IPS-18c (cell line): ENCODE results near the gene PRKD3.

Experiments used
- H3K4me3 ChIP-seq: 2 replicates; pipeline ENCODE4 v1.7.0; 2013; ENCODE audit warnings: low read depth, mild to moderate bottlenecking, low read length, moderate library complexity; ENCODE audit not compliant: insufficient read depth
- H3K9me3 ChIP-seq: one replicate; pipeline ENCODE4 v1.6.1; 2013; ENCODE audit warnings: mild to moderate bottlenecking, low read length, moderate library complexity; ENCODE audit not compliant: control insufficient read depth, insufficient read depth

Gene PRKD3

DNA sequence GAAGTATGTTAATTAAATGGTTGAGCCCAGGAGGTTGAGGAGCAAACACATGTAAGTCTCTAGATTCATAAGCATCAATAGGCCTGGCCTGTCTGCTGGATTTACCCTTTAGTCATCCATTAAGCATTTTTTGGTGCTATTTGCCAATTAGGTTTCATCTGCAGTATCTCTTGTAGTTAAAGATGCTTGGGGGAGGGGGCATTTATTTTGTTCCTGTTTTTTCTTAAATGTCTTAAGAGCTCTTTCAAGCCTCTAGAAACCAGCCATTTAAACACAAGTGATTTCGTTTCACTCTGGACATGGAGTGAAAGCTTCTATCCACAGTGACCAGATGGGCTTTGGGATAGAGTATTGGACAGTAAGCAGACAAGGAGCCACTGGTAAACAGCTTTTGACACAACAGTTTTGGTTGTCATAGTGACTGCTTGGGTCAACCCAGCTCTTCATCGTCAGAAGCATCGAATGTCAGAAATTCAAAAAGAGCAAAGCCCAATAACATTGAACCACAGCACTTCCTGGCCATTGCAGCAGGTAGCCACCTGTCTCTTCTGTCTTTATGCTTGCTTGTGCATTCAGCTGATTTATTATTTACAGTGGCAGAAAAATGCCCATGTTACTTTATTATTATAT lies 24.7 kb upstream of the PRKD3 start:
- H3K9me3 ChIP-seq: no peaks in the 10 kb centered on the region
- no peak overlapping the region for H3K4me3 ChIP-seq

DNA sequence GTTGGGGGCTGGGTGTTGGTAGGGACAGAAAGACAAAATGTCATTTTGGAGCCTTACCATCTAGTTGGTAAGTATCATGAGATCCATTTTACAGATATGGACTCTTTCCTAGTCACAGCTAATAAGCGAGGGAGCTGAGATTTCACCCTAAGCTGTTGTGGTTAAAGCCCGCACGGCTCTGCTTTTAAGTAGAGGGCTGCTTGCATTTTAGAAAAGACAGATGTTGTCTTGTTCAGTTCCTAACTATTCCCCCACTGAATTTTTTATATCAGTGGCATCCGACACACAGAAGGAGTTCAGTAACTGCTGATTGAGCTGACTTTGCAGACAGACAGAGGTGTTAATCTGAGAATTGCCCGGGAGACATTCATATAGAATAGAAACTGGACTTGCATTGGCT lies 23.5 kb upstream of the PRKD3 start:
- H3K9me3 ChIP-seq: no peaks in the 10 kb centered on the region
- H3K4me3 ChIP-seq: no peak overlapping the region

DNA sequence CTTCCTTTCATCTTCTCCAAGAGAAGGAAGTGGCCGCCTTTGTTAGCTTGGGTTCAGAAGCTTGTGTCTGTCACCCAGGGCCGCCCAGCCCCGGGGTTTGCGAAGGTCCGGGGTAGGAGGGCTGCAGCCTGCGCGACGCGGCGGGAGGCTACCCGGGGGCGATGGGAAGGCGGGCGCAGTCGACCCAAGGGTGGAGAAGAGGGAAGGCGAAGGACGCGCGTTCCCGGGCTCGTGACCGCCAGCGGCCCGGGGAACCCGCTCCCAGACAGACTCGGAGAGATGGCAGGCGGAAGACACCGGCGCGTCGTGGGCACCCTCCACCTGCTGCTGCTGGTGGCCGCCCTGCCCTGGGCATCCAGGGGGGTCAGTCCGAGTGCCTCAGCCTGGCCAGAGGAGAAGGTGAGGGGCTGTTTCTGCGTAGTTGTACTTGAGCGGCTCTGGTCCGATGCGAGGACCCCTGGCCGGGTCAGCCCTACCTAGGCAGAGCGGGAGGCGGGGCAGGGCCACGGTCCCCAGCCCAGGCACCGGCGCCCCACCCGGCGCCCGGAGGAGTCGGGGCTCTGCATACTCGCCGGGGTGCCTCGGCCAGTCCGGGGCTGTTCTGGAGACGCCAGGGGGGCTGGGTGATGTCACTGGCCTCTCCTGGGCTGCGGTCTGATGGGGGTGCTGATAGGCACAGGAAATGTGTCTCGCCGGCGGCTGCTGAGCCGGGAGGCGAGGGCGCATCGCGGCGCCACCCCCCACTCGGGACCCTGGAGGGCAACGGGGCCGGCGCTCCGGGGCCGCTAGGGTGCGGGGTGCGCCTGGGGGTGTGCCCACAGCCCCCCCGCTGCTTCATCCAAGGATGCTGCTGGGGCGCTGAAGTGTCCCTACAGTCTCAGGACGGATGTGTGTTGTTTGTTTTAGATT lies 20.1 kb upstream of the PRKD3 start, which contains the start of gene QPCT:
QPCT (plus strand) TSS at position 178 of the 909 bp plus-strand sequence; CDS start at position 280, 102 bp downstream.
- Histone ChIP-seq H3K4me3 (peak within 1 kb of the TSS; percentile 54), H3K9me3 (no peaks in the 10 kb centered on the region)

DNA sequence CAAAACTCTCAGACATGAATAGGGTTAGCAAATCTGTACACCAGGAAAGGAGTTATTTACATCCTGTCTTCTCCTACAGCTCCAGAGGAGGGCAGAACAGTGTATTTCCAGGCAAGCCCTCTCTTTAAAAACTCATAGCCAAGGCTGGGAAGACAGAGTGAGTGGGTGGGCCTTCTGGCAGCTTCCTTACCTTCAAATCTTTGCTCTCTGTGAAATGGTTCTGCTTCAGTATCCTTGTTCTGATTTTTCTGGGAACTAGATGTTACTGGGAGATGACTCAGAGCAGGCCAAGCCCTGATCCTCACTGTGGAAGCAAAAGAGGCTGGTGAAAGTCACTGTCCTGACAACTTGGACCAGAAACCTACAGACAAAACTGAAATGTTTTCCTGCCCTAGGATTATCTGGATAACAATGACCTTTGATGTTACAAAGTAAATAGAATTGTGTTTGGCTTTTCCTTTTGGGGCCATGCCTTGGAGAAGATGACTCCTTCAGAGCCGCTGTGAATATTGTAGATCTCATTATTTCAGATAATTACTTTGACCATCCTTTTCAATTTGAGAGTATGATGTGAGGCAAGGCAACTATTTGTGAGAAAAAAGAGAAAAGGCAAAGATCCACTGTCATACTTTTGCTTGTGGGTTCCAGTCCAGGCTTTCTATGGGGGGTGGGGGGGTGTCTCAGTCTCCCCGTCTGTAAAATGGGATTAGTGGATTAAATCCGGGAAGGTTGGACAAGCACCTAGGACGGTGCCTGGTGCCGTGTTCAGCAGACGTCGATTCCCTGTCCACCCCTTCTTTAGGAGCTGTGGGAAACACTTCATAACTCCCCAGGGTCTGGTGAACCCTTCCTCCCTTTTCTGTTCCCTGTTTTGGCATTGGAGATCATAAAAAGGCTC lies 19.2 kb upstream of the PRKD3 start:
- H3K9me3 ChIP-seq: no peaks in the 10 kb centered on the region
- 0 out of 2 replicates have a peak overlapping the region, but pooled peaks have one; percentile 54 for H3K4me3 ChIP-seq

DNA sequence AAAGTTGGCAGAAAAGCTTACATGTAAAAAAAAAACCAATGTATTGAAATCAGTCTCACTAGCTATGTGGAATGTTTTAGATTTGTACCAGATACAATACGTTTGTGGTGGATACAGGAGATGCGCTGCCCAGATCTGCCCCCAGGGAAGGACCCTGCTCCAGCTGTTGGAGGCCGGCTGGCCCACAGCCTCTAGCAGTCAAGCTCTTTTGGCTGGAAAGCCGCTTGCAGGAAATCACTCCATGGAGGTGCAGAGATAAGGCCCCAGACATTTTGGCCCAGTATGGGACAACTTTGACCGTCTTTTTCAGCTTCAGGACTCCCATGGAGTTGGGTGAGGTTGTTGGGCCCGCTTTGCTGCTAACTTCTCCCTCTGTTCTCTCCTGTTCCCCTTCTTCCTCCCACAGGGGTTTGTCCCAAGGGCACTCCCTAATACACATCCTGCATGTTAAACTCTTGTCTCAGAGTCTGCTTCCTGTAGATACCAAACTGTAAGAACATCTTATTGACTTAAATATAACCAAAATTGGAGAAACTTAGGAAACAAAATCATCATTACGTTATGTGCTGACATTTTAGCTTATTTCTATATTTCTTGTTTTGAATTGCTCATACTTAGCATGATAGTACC lies 18.1 kb upstream of the PRKD3 start:
- H3K9me3 ChIP-seq: no peaks in the 10 kb centered on the region
- no peak overlapping the region for H3K4me3 ChIP-seq

DNA sequence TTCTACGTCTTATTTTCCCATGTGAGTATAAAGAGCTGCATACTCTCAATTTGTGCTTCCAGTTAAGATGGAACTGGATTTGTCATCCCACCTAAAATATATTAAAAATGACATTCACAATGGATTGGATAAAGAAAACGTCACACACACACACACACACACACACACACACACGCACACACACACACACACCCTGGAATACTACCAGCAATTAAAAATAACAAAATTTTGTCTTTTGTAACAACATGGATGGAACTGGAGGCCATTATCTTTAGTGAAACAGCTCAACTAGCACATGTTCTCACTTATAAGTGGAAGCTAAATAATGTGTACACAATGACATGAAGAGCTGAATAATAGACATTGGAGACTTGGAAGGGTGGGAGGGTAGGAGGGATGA lies 16.0 kb upstream of the PRKD3 start:
- no peak overlapping the region for H3K4me3 ChIP-seq
- H3K9me3 ChIP-seq: no peaks in the 10 kb centered on the region

DNA sequence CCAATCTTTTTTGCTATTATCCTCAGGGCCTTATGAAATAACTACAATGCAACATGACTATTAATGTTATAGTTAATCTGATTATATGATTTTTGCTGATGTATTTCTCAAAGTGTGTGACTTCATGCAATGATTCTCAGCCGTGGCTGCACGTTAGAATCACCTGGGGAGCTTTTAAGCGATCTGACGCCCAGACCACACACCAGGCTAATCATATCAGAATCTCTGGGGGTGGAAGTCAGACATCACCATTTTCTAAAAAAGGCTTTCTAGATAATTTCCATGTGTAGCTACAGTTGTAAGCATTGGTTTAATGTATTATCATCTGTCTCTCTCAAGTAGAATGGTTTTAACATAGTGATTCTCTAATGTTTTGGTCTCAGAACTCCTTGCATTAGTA lies 14.3 kb upstream of the PRKD3 start:
- Histone ChIP-seq H3K9me3 (no peaks in the 10 kb centered on the region), H3K4me3 (no peak overlapping the region)

DNA sequence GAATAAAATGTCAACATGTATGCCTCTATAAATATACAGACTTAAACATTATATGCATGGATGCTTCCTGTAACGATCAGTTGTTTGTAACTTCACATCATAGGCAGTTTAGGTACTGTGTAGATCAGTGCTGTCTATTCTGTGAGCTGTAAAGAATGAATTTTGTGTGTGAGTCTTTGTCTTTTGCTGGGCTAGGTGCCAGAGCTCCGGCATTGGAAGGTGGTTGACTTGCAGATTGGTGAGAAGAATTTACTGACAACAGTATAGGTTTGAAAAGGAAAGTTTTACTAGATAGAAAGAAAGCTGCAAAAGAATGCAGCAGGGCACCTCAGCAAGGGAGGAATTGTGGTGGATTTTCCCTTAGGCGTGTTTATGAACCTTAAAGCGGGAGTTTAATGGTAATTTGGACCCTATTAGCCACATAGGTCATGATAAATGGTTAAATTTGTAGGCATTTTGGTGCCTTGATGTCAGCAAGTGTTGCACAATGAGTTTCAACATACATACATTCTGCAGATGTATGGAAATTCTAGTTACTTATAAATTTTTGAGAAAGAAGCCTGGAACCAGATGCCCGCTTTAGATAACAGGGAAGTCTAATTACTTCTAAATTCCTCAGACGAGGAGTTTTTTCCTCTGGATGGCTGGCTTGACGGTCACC lies 13.1 kb upstream of the PRKD3 start:
- Histone ChIP-seq H3K9me3 (no peaks in the 10 kb centered on the region), H3K4me3 (no peak overlapping the region)

DNA sequence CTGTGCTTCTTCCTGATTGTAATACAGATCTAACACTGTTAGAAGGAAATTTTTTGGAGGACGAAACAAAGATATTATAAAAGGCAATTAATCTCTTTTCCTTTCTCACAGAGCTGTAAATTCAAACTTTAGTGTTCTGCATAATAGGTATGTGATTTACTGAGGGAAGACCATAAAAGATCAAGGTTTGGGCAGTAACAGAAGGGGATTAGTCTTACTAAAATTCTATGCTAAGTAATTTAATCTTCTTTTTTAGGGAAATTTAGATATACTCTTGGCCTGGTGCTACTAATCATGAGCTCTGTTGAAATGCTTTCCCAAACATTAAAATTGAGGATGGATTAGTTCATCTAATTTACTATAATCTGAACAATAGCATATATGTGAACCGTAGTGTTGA lies 11.0 kb upstream of the PRKD3 start:
- Histone ChIP-seq H3K4me3 (no peak overlapping the region), H3K9me3 (no peaks in the 10 kb centered on the region)

DNA sequence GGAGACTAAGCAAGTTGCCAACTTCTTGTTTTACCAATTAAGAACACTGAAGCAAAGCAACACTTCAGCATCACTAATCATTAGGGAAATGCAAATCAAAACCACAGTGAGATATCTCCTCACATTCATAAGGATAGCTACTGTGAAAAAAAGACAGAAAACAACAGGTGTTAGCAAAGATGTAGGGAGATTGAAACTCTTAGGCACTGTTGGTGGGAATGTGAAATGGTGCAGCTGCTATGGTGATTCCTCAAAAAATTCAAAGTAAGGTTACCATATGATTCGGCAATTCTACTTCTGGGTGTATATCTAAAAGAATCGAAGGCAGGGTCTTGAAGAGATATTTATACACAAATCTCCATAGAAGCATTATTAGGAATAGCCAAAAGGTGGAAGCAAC lies 8.6 kb upstream of the PRKD3 start:
- H3K4me3 ChIP-seq: no peak overlapping the region
- no peaks in the 10 kb centered on the region for H3K9me3 ChIP-seq

DNA sequence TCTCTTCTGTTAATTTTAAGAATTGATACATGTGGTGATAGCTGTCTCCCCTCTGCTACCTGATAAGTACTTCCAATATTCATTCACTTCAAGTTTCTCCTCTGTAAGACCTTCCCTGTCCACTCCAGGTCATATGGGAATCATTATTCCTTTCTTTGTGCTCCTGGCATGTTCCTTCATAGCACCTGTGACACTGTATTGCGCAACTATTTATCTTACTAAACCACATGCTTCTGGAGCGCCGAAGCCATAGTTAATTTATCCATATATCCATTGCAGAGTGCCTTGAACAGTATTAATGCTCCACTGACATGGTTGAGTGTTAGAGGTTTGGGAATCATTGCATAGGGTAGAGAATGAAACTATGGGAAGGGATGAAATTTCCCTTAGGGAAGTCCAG lies 7.9 kb upstream of the PRKD3 start:
- Histone ChIP-seq H3K9me3 (no peaks in the 10 kb centered on the region), H3K4me3 (no peak overlapping the region)

DNA sequence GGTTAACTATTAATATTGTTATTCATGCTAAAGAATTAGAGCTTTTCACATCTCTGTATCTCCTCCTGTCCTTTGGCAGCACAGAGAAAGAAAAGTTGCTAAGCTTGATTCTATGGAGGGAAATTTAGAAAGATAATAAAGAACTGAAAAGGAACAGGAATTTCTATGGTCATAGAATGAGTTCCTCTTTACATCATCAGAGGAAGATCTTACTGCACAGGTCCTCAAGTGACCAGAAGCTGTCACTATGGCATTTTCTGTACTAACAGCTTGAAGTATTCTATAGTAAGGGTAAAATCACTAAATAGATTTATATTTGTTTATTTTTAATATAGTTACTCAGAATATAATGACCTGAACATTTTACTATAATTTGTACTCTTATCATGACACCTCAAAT lies 6.0 kb upstream of the PRKD3 start:
- no peak overlapping the region for H3K4me3 ChIP-seq
- H3K9me3 ChIP-seq: no peaks in the 10 kb centered on the region

DNA sequence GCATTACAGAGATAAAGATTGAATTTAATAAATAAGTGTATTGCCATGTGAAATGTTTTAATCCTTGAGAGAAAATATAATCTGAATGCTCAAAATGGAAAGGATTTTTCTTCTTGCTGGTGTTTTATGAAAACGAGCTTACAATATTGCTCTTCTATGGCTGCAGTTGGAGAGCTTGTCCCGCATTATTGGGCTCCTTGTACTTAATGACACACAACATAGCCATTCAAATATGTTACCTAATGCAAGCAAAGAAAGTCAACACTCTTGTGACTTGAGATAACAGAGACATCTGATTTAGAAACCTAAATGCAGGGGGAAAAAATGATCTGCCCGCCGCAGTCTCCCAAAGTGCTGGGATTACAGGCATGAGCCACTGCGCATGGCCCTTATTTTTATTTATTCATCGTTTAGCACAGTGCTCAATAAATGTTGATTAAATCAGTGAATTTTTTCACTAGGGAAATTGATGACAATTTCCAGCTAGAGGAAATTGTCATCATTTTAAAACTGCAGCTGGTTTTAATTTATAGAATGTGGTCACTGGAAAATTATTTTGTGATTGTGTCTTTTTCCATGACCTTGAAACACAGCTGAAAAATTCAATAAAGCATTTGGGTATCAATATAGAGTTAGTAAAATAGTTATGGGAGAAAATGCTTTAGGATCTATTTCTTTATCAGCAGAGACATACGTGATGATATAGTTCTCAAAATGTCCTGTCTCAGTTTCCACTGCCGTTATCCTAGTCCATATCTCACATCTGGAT lies 2.4 kb upstream of the PRKD3 start:
- no peak overlapping the region for H3K4me3 ChIP-seq
- H3K9me3 ChIP-seq: no peaks in the 10 kb centered on the region

DNA sequence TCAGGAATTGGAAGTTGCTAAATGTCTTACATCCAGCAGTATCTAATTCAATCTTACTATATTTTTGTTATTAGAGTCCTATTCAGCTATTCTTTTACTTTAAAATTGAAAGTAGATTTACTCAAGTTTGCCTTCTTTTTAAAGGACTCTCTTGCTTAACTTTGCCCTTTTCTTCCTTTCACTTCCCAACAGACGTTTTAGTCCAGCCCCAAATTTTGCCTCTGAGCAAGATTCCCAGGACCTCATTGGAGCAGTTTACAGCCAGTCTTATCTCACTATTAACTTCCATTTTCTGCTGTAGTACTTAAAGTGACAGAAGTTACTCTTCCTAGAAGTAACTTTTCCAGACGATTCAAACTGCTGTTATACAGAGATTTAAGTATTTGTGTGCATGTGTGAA lies 1.7 kb upstream of the PRKD3 start:
- Histone ChIP-seq H3K9me3 (no peaks in the 10 kb centered on the region), H3K4me3 (no peak overlapping the region)

DNA sequence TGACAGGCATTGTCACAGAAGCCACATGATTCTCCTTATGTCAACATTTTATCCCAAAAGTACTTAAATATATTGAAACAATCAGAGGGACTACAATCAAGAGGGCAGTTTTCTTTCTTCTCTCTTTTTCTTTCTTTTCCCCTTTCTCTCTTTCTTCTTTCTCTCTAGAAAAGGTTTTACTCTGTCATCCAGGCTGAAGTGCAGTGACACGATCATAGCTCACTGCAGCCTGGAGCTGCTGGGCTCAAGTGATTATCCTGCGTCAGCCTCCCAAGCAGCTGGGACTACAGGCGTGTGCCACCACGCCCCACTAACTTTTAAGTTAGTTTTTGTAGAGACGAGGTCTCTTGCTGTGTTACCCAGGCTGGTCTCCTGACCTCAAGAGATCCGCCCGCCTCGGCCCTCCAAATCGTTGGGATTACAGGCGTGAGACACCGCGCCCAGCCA lies 1.0 kb upstream of the PRKD3 start:
- Histone ChIP-seq H3K9me3 (no peaks in the 10 kb centered on the region), H3K4me3 (peak overlapping the region; percentile 81; the same call in 1 of the 2 replicates)

DNA sequence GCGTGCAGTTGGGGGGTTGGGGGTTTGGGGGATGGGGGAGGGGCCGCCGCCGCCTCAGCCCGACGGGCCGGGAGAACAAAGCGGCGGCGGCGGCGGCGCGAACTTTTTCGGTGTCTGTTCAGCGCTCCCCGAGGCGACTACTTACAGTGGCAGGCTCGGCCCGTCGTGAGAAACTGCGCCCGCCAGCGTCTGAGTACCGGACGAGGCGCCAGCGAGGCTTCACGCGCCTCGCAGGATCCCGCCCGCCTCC lies 172 bp downstream of the PRKD3 start:
- Histone ChIP-seq H3K9me3 (no peaks in the 10 kb centered on the region), H3K4me3 (peak overlapping the region; percentile 88)
